GM12891 (cell line): ENCODE data around the gene COL19A1.
A peak's percentile ranks its signal among the peaks of the same experiment; 100 is the strongest.

ENCODE experiments used
- DNase-seq: peaks from one replicate; pipeline ENCODE4 v3.0.0; 2011; ENCODE audit warnings: low spot score; ENCODE audit not compliant: insufficient read length
- FAIRE-seq: peaks from 2 replicates; lab custom pipeline; 2011; peaks lifted over from hg19 to GRCh38; lab: Jason Lieb, UNC
- PAX5 ChIP-seq: IDR thresholded peaks from 2 replicates; pipeline ENCODE4 v1.6.1; 2011; ENCODE audit warnings: low read length, moderate library complexity, mild to moderate bottlenecking; ENCODE audit not compliant: insufficient read depth, severe bottlenecking
- POLR2A ChIP-seq: IDR thresholded peaks from 2 replicates; pipeline ENCODE4 v1.6.1; 2011; ENCODE audit warnings: low read depth, low read length, control low read depth
- POLR2AphosphoS5 ChIP-seq: IDR thresholded peaks from 2 replicates; pipeline ENCODE4 v1.6.1; 2011; ENCODE audit warnings: low read depth, low read length, control low read depth
- POU2F2 ChIP-seq: IDR thresholded peaks from 2 replicates; pipeline ENCODE4 v1.6.1; 2011; ENCODE audit warnings: low read depth, mild to moderate bottlenecking, control low read depth, low read length, moderate library complexity
- SPI1 ChIP-seq: IDR thresholded peaks from 2 replicates; pipeline ENCODE4 v1.6.1; 2011; ENCODE audit warnings: low read depth, low read length, control low read depth
- TAF1 ChIP-seq: IDR thresholded peaks from 2 replicates; pipeline ENCODE4 v1.6.1; 2011; ENCODE audit warnings: low read depth, low read length, control low read depth

COL19A1 gene

GRCh38 chr6:69863766-69864165 lies 2.6 kb upstream of the COL19A1 start:
- FAIRE-seq = no peak
- no peak for DNase-seq
- TF ChIP-seq SPI1 = no peak
- TF ChIP-seq PAX5 = no peak
- TF ChIP-seq POU2F2 = no peak
- no peak for TF ChIP-seq POLR2A
- TF ChIP-seq POLR2AphosphoS5 = no peak
- no peak for TF ChIP-seq TAF1

DNA sequence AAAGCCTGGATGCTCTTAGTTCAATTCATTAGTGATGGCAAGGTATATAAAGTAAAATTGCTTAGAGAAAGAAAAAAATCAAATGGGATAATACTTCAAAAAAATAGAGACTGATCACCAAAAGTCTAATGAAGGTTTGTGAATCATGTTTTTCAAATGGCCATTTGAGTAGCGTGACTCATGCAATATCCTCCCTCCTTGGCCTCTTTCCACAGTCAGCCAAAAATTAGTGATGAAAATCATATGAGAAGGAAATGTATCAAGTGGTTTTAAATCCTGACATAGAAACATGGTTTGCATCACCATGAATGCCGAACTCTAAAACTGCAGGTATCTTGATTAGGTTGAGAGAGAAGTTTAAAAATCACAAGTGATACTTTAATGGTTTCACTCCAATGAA lies 1.2 kb upstream of the COL19A1 start:
- TF ChIP-seq TAF1 (no peak), POU2F2 (no peak), SPI1 (no peak), PAX5 (no peak), POLR2A (no peak), POLR2AphosphoS5 (no peak)
- DNase-seq (no peak), FAIRE-seq (peak; percentile 75)

DNA sequence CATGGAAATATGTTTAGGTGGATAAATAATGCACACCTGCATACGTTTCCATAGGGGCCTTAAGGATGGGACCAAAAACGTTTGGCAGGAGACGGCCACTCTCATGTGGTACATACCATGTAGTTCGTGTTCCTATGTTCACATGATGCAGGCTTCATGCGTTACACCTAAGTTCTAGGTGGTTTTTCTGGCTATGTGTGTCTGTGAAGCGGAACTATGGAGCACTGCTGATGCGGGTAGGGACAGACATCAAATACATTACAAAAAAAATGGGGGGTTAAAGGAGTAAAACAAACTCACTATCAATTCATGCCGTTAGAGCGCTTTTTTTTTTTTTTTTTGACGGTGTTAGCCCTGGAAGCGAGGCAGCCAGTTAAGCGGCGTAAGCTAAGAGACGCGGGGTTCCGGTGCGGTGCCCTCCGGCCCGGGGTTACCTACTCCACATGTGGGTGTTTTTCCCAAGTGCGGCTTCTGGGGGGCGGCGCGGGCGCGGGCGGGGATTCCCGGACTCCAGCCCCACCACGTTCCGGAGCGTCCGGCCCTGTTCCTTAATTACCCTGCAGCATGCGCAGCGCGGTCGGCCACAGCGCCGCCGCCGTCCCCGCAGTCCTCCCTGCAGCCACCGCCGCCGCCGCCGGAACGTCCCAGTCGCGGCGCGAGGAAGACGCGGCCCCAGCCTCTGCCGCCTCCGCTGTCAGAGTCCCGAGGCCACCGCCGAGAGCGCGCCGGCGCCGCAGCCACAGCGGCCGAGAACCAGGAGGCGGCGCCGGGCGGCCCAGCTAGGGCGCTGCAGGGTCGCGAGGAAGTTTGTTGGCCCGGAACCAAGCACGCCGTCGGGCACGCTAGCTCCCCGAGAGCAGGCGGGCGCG lies 648 bp downstream of the COL19A1 start:
- DNase-seq (peak; percentile 36), FAIRE-seq (peak; percentile 95)
- TF ChIP-seq PAX5 = peak; percentile 51
- no peak; the same call in 1 of the 2 replicates for TF ChIP-seq POLR2AphosphoS5
- no peak for TF ChIP-seq SPI1
- 0 out of 2 replicates have a peak, but pooled peaks have one; percentile 33 for TF ChIP-seq TAF1
- peak; percentile 48; the same call in 1 of the 2 replicates for TF ChIP-seq POLR2A
- peak; percentile 46; the same call in 1 of the 2 replicates for TF ChIP-seq POU2F2

GRCh38 chr6:69867639-69867976 lies 1.3 kb downstream of the COL19A1 start:
- TF ChIP-seq PAX5 (no peak), POU2F2 (no peak), POLR2AphosphoS5 (no peak; the same call in 1 of the 2 replicates), TAF1 (no peak; the same call in 1 of the 2 replicates)
- DNase-seq = no peak
- no peak for FAIRE-seq

DNA sequence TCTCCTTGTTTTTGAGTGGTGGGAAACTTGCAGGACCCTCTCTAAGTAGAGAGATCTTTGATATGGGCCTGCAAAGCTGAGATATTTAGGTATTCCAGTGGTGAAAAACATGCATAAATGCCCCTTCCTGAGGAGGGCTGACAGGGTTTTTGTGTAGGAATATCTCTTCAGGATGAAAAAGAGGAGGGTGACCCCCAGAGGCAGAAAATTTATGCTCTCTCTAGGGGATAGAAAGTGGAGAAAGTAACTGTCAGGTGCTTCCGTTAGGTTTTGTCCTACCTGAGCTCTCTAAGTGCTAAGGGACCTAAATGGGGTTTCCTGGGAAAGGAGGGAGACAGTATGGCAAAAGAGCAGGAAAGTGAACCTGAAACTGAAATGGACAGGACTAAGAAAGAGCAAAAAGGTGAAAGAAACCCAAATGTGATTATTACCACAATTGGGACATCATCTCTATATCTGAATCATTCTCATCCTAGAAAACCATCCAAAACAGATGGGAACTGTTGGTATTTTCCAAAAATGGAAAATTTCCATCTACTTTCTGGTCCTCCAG lies 2.0 kb downstream of the COL19A1 start:
- DNase-seq = no peak
- peak; percentile 38 for FAIRE-seq
- TF ChIP-seq PAX5 = no peak
- TF ChIP-seq SPI1 = no peak
- no peak for TF ChIP-seq TAF1
- TF ChIP-seq POLR2A = no peak
- no peak for TF ChIP-seq POU2F2
- no peak for TF ChIP-seq POLR2AphosphoS5

DNA sequence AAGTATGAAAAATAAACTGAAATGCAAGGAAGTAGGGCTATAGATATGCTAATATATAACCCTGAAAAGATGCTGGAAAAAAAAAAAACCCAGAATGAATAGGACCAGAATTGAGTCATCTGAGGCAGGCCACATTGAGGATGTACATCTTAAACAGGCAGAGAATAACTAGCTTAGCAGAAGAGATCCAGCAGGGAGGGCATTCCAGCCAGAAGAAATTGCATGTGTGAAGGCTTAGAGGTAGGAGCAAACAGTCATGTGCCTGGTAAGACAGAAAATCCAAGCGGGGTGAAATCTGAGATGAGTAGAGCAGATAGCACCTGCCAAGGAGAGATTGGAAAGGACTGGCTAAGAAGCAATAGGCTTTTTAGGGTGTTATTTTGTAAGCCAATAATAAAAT lies 2.6 kb downstream of the COL19A1 start:
- TF ChIP-seq POU2F2 (no peak), SPI1 (no peak), TAF1 (no peak), POLR2AphosphoS5 (no peak), POLR2A (no peak), PAX5 (no peak)
- FAIRE-seq = peak; percentile 54
- DNase-seq = no peak

DNA sequence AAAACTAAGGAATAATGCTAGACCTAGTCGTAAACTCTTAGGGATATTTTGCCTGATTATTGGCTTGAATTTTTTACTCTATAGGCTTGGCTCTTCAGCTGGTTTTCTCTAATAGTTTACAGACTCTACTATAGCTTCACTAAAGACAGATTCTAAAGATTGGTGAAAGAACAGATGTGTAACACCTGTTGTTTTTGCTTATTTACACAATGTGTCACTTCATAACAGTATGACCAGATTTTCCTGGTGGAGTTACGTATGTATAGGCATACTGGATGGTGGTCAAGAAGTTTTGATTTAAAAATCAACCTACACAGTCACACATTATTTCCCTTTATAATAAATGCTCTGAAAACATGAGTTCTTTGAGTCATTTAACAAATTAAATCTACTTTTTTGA lies 4.8 kb downstream of the COL19A1 start:
- TF ChIP-seq POU2F2 (no peak), SPI1 (no peak), POLR2AphosphoS5 (no peak), PAX5 (no peak), POLR2A (no peak), TAF1 (no peak)
- DNase-seq (no peak), FAIRE-seq (no peak)

- no peak for TF ChIP-seq SPI1
- no peak for TF ChIP-seq PAX5
- TF ChIP-seq POLR2A = no peak
- FAIRE-seq = no peak
These were observed 6.9 kb downstream of the COL19A1 start for GRCh38 chr6:69873291-69873690.

GRCh38 chr6:69875715-69876114 lies 9.4 kb downstream of the COL19A1 start:
- no peak for TF ChIP-seq PAX5
- no peak for TF ChIP-seq TAF1
- no peak for TF ChIP-seq POLR2A
- TF ChIP-seq POLR2AphosphoS5 = no peak
- no peak for TF ChIP-seq SPI1
- no peak for TF ChIP-seq POU2F2
- no peak for FAIRE-seq
- DNase-seq = no peak

More at GRCh38 chr6:69873291-69873690, 6.9 kb downstream of the COL19A1 start:
- DNase-seq = no peak

DNA sequence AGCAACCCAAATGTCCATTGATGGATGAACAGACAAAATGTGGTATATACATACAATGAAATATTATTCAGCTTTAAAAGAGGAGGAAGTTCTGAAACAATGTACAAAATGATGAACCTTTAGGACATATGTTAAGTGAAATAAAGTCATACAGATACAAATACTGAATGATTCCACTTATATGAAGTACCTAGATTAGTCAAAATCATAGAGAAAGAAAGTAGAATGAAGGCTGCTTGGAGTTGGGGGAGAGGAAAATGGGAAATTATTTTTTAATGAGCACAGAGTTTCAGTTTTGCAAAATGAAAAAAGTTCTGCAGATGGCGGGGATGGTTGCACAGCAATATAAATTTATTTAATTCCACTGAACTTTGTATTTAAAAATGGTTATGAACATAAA lies 12.4 kb downstream of the COL19A1 start:
- DNase-seq (no peak), FAIRE-seq (peak; percentile 50)
- TF ChIP-seq TAF1 (no peak), PAX5 (no peak), POLR2AphosphoS5 (no peak), SPI1 (no peak), POLR2A (no peak), POU2F2 (no peak)
